IMR-90 (cell line): ENCODE results near the gene PATJ. TPM values are rescaled to one million over a fixed set of nuclear protein-coding genes. Genes with fewer than 3 reads are reported as not detected.

ENCODE experiments used
- ATAC-seq: fragments of 200-7000 bp; cut with Tn5 transposase; 2 replicates; pipeline ENCODE4 v1.9.1; 2020; ENCODE audit warnings: low read depth, mild to moderate bottlenecking, moderate library complexity
- BruUV-seq: library from RNA; stranded (reverse); fragments of 400-500 nt; replicated peaks from 2 replicates; lab custom pipeline; 2021; lab: Mats Ljungman, UMichigan
- CTCF ChIA-PET: fragments of 300-600 bp; formaldehyde crosslinking; extraction: SDS; loops from one replicate; lab custom pipeline; 2021; ENCODE audit warnings: antibody characterized with exemption; lab: Yijun Ruan, JAX
- POLR2A ChIA-PET: fragments of 300-600 bp; sonication (Branson Sonifier 250); formaldehyde crosslinking; loops from one replicate; lab custom pipeline; 2022; ENCODE audit warnings: antibody characterized with exemption; ENCODE audit not compliant: unreplicated experiment; lab: Charles Lee
- DNase-seq: peaks from one replicate; pipeline ENCODE4 v3.0.0; 2013
- H2AFZ ChIP-seq: replicated peaks from 2 replicates; pipeline ENCODE3; 2013; ENCODE audit warnings: low read length, mild to moderate bottlenecking; ENCODE audit not compliant: poor library complexity
- H2AK5ac ChIP-seq: 2 replicates; pipeline ENCODE4 v1.6.1; 2013; ENCODE audit warnings: low read depth, low read length, inconsistent platforms
- H2AK9ac ChIP-seq: replicated peaks from 2 replicates; pipeline ENCODE3; 2013; ENCODE audit warnings: mild to moderate bottlenecking, low read depth, low read length, moderate library complexity; ENCODE audit not compliant: poor library complexity
- H2BK120ac ChIP-seq: 2 replicates; pipeline ENCODE4 v1.6.1; 2013; ENCODE audit warnings: low read depth, low read length, inconsistent platforms
- H2BK15ac ChIP-seq: 3 replicates; pipeline ENCODE4 v1.6.1; 2013; ENCODE audit warnings: low read depth, low read length, inconsistent platforms
- H2BK20ac ChIP-seq: 2 replicates; pipeline ENCODE4 v1.6.1; 2013; ENCODE audit warnings: low read depth, mild to moderate bottlenecking, inconsistent platforms, low read length, moderate library complexity
- H2BK5ac ChIP-seq: 2 replicates; pipeline ENCODE4 v1.6.1; 2013; ENCODE audit warnings: mild to moderate bottlenecking, low read depth, low read length, inconsistent platforms; ENCODE audit not compliant: poor library complexity, severe bottlenecking
- H3K14ac ChIP-seq: replicated peaks from 2 replicates; pipeline ENCODE4 v1.6.1; 2013; ENCODE audit warnings: low read depth, low read length, inconsistent platforms
- H3K18ac ChIP-seq: 2 replicates; pipeline ENCODE4 v1.6.1; 2013; ENCODE audit warnings: low read depth, low read length, control low read depth
- H3K23ac ChIP-seq: 2 replicates; pipeline ENCODE4 v1.6.1; 2013; ENCODE audit warnings: low read depth, low read length, inconsistent platforms
- H3K27ac ChIP-seq: 2 replicates; pipeline ENCODE4 v1.5.1; 2013; ENCODE audit warnings: mild to moderate bottlenecking, control low read depth, low read length; ENCODE audit not compliant: insufficient read depth
- H3K27me3 ChIP-seq: 2 replicates; pipeline ENCODE4 v1.6.1; 2013; ENCODE audit warnings: low read length; ENCODE audit not compliant: control insufficient read depth, insufficient read depth
- H3K36me3 ChIP-seq: 2 replicates; pipeline ENCODE4 v1.6.1; 2013; ENCODE audit warnings: low read length, mixed read lengths; ENCODE audit not compliant: control insufficient read depth, insufficient read depth
- H3K4ac ChIP-seq: 2 replicates; pipeline ENCODE4 v1.6.1; 2013; ENCODE audit warnings: low read depth, low read length, inconsistent platforms
- H3K4me1 ChIP-seq: 2 replicates; pipeline ENCODE4 v1.6.1; 2013; ENCODE audit warnings: low read length, mixed read lengths; ENCODE audit not compliant: control insufficient read depth, insufficient read depth
- H3K4me2 ChIP-seq: 2 replicates; pipeline ENCODE4 v1.6.1; 2013; ENCODE audit warnings: low read depth, mild to moderate bottlenecking, control low read depth, low read length, moderate library complexity
- H3K4me3 ChIP-seq: 2 replicates; pipeline ENCODE4 v1.5.1; 2013; ENCODE audit warnings: low read depth, mild to moderate bottlenecking, control low read depth, low read length, moderate library complexity; ENCODE audit not compliant: insufficient read depth
- H3K56ac ChIP-seq: 2 replicates; pipeline ENCODE4 v1.6.1; 2013; ENCODE audit warnings: low read length, inconsistent platforms; ENCODE audit not compliant: insufficient read depth; ENCODE audit errors: extremely low read depth
- H3K79me1 ChIP-seq, 2 experiments: 2 replicates each; pipeline ENCODE4 v1.6.1; 2013; ENCODE audit warnings: low read length in 2 of 2, inconsistent platforms in 1 of 2, low read depth in 1 of 2
- H3K9ac ChIP-seq: 2 replicates; pipeline ENCODE4 v1.6.1; 2013; ENCODE audit warnings: low read depth, low read length, control low read depth
- H3K9me1 ChIP-seq: 2 replicates; pipeline ENCODE4 v1.6.1; 2013; ENCODE audit warnings: low read length, inconsistent platforms; ENCODE audit not compliant: insufficient read depth
- H3K9me3 ChIP-seq: 2 replicates; pipeline ENCODE4 v1.6.1; 2013; ENCODE audit warnings: low read length; ENCODE audit not compliant: control insufficient read depth, insufficient read depth
- H4K20me1 ChIP-seq: 2 replicates; pipeline ENCODE4 v1.6.1; 2013; ENCODE audit warnings: low read length, inconsistent platforms; ENCODE audit not compliant: insufficient read depth
- H4K5ac ChIP-seq: 2 replicates; pipeline ENCODE4 v1.6.1; 2013; ENCODE audit warnings: mild to moderate bottlenecking, low read depth, low read length, control low read depth
- H4K8ac ChIP-seq, 2 experiments: 2 replicates each; pipeline ENCODE4 v1.6.1; 2013; ENCODE audit warnings: low read depth in 2 of 2, low read length in 2 of 2, control low read depth in 1 of 2, inconsistent platforms in 1 of 2
- H4K91ac ChIP-seq: 2 replicates; pipeline ENCODE4 v1.6.1; 2013; ENCODE audit warnings: low read depth, low read length, inconsistent platforms; ENCODE audit not compliant: insufficient read depth
- BHLHE40 ChIP-seq: fragments of 150-350 bp; IDR thresholded peaks from 2 replicates; pipeline ENCODE4 v1.6.1; 2016; ENCODE audit warnings: mild to moderate bottlenecking, low read depth, low read length
- FOS ChIP-seq: fragments of 150-350 bp; IDR thresholded peaks from 2 replicates; pipeline ENCODE4 v1.6.1; 2016; ENCODE audit warnings: low read depth, low read length
- MAZ ChIP-seq: IDR thresholded peaks from 2 replicates; pipeline ENCODE4 v1.6.1; 2012; ENCODE audit warnings: low read depth, mild to moderate bottlenecking, low read length, improper control_type of control experiment, moderate library complexity, borderline replicate concordance
- MXI1 ChIP-seq: IDR thresholded peaks from 2 replicates; pipeline ENCODE4 v1.6.1; 2012; ENCODE audit warnings: low read depth, mild to moderate bottlenecking, low read length, moderate library complexity, borderline replicate concordance
- RCOR1 ChIP-seq: IDR thresholded peaks from 2 replicates; pipeline ENCODE4 v1.6.1; 2012; ENCODE audit warnings: mild to moderate bottlenecking, low read length, improper control_type of control experiment; ENCODE audit not compliant: insufficient replicate concordance
- RFX5 ChIP-seq: IDR thresholded peaks from 2 replicates; pipeline ENCODE4 v1.8.0; 2012; ENCODE audit warnings: low read depth, mild to moderate bottlenecking, low read length, moderate library complexity
- dilution Hi-C: fragments of 300-500 bp; cut with HindIII; formaldehyde crosslinking; loops from one replicate; pipeline ENCODE4 v1.14.3; 2018; ENCODE audit warnings: low sequenced_read_pairs; ENCODE audit not compliant: unreplicated experiment
- in situ Hi-C: fragments of 300-500 bp; cut with MboI; formaldehyde crosslinking; loops from 3 replicates; pipeline ENCODE4 v1.14.3; 2019; ENCODE audit warnings: low sequenced_read_pairs, inconsistent platforms, mixed read lengths
- intact Hi-C: fragments of 100-400 bp; cut with micrococcal nuclease; formaldehyde crosslinking; loops from 2 replicates; pipeline ENCODE4 v1.10.0; 2022
- polyA plus RNA-seq, 3 experiments: library from polyadenylated mRNA; depleted of rRNA; stranded (reverse); fragments of >200 nt; gene quantifications; 2 replicates each; pipeline ENCODE4 v1.2.3, GENCODE V29; 2012; ENCODE audit warnings: low replicate concordance in 1 of 3
- total RNA-seq: library from RNA; depleted of rRNA; stranded (reverse); fragments of >200 nt; gene quantifications from 2 replicates; pipeline ENCODE4 v1.2.3, GENCODE V29; 2012

Gene PATJ
- total and polyA plus RNA-seq, 2 of the 4 experiments (the other 2 are of a cell fraction), result 2.0 to 3.4 TPM

DNA sequence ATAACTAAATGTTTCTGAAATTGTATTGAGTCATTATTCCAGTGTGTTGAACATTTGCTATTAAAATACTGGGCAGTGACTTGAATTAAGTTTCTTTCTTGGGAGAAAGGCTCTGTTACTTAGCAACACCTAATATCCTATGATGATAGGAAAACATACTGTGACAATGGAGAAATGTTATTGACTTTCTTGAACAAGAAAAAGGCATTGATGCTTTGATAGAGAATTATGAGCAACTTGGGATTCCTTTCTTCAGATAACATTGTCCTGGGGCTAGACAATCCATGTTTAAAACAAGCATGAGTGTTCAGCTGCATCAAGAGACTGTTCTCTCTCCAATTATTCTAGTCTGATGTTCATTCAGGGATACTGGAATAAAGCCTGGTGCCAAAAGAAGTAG, 236.5 kb downstream of the PATJ start:
- in situ Hi-C loops, result no loop called here

More for the DNA sequence above, 236.5 kb downstream of the PATJ start:
- Histone ChIP-seq H3K4ac (no peak overlapping the region), H2AFZ (no peak overlapping the region), H2AK5ac (no peak overlapping the region), H4K91ac (no peak overlapping the region), H4K20me1 (no peaks in the 10 kb centered on the region), H2BK120ac (no peak overlapping the region), H3K4me3 (no peak overlapping the region), H3K4me1 (no peaks in the 10 kb centered on the region), H3K27me3 (no peaks in the 10 kb centered on the region), H3K9me3 (no peaks in the 10 kb centered on the region), H3K9me1 (no peaks in the 10 kb centered on the region), H4K8ac (no peak overlapping the region), H3K9ac (no peak overlapping the region), H3K4me2 (no peak overlapping the region), H2BK5ac (no peak overlapping the region), H3K79me1 (no peaks in the 10 kb centered on the region), H3K27ac (no peak overlapping the region), H3K36me3 (no peaks in the 10 kb centered on the region), H3K18ac (no peak overlapping the region), H2BK15ac (no peak overlapping the region), H2AK9ac (no peak overlapping the region), H3K23ac (no peak overlapping the region), H2BK20ac (no peak overlapping the region), H4K5ac (no peak overlapping the region), H3K56ac (no peak overlapping the region), H3K14ac (no peak overlapping the region)
- ATAC-seq, result no peak
- dilution Hi-C loops, result no loop called here
- DNase-seq, result no peak
- ChIA-PET CTCF (no interaction called here), POLR2A (no interaction called here)
- no TSS peak for BruUV-seq
- intact Hi-C loops, result no loop called here
- TF ChIP-seq RFX5, result no peak
- no peak for TF ChIP-seq MXI1
- no peak for TF ChIP-seq BHLHE40
- no peak for TF ChIP-seq RCOR1
- no peak for TF ChIP-seq MAZ
- TF ChIP-seq FOS, result no peak
